ENCODE data around the gene PLEKHG4B.
"Not testable (repeated sequence)": the region's sequence is repeated elsewhere in the genome, so short reads cannot be mapped to it uniquely, and the experiment has no call there.

Gene PLEKHG4B

DNA sequence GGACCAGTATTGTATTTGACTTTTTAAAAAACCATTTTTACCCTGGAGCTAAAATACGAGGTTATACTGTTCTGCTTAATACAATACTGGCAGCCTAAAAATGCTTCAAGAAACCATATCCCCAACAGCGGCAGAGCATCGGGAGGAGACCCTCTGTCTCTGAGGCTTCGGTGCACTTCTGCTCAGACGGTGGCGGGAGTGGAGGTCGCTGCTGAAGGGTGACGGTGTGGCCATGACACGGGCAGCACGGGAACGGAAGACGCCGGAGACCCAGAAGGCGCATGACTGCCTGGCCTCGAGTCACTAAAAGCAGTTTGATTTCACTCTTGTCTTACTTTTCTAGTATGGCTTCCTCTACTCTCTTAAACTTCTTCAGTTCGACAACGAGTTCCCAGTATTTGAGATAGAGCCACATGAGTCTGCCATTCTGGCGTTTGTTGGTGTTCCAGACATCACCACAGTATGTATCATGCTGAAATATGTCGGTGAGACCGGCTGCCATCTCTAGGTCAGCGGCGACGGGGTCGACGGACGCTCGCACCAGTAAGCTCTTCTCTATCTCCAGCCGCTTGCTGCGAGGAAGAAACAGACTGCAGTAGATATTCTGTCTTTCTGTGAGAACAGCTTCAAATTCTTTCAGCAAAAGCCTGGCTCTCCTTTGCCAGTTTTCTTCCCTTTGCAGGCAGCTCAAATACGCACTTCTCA is 113.2 kb downstream of the PLEKHG4B start:
- no peak for DNase-seq

GRCh38 chr5:206406-206805 is 114.4 kb downstream of the PLEKHG4B start:
- DNase-seq: no peak

DNA sequence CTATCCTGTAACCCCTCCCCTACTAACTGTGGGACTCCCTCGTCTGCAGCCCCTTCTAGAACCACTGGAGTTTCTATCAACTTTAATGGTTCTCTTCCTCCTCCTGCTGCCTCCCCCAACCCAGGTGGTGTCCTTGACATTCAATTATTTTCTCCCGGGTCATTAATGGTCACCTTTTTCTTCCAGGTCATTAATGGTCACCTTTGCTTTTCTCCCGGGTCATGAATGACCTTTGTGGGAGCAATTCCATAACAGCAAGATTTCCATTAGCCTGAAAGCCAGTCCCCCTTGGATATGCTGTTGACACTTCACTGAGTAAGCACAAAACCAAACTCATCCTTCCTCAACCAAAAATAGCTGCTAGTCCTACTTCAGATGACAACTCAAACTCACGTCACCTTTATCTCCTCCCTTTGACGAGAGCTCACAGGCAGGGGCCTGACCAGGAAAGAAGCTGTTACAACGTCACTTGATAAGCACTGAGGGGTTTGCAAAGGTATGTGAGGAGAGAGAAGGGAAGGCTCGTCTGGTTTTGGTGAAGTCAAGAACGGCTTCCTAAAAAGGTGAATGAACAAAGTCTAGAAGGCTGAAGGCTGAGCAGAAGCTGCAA is 115.1 kb downstream of the PLEKHG4B start:
- no peak for DNase-seq

DNA sequence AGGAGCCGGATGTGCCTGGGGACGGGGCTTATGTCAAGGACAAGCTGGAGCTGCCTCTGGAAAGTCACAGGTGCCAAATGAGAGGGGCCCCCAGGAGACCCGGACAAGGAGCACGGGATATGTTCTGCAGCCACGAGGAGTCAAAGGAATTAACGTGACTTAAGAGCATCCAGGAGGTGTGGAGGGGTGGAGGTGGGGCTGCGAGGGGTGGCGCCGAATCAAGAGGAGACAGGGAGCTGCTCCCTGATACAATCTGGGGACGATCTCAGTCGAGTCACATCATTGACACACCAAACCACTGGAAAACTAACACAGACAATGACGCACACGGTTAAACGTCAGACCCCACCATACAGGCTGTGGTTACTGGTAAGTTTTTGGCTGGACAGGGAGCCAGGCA is 115.6 kb downstream of the PLEKHG4B start:
- DNase-seq: no peak

- DNase-seq: no peak
Observed at GRCh38 chr5:208449-209114, 116.6 kb downstream of the PLEKHG4B start.

- DNase-seq: no peak
Observed at GRCh38 chr5:213803-214395, 121.9 kb downstream of the PLEKHG4B start.

DNA sequence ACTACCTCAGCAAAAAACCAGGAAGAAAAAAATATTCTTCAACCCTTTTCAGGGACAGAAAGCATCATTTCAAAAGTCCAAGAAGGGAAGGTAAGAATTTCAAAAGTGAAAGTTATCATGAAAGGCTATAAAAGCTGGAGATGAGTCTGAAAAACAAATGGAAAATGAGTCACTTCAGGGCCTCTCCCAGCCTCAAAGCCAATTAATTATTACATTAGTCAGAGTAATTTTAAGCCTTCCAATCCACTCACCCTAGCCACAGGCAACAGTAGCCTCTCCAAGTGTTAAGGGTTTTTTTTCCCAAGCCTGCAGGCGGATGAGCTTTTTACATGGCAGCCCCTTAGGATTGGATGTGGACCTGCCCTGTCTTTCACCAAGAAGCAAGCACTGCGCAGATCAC is 123.3 kb downstream of the PLEKHG4B start:
- not testable (repeated sequence) for DNase-seq

- not testable (repeated sequence) for DNase-seq
Observed at GRCh38 chr5:216076-216475, 124.1 kb downstream of the PLEKHG4B start.

GRCh38 chr5:217494-218456 is 125.8 kb downstream of the PLEKHG4B start, which contains the start of the genes CCDC127 and SDHA:
TSS of gene CCDC127 (minus strand) at chr5:218153. CDS start at chr5:216849, 1,304 bp downstream.
TSS of gene SDHA (plus strand) at chr5:218320. CDS start at chr5:218356, 36 bp downstream.
- peak; percentile 99 for DNase-seq

GRCh38 chr5:218457-219291 is 126.7 kb downstream of the PLEKHG4B start:
- peak; percentile 26 for DNase-seq

GRCh38 chr5:219460-219863 is 127.5 kb downstream of the PLEKHG4B start:
- DNase-seq: peak; percentile 54

DNA sequence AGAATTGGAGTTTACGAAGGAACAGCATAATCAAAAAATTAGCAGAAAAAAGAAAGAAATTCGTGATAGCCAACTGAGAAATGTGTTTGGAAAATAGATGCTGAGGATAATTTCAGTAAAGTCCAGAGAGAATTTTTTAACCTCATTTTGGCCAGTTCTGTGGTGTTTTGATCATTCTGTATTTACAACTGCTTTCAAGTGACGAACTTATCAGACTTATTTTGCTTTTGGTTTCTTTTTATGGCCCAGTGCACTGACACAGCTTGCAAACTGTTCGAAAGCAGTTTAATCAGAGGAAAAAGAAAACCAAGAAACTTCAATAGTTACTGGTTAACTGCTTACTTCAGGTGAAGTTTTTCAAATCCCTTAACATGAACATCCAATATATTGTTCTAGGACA is 128.0 kb downstream of the PLEKHG4B start:
- DNase-seq: no peak

GRCh38 chr5:222951-223715 is 131.2 kb downstream of the PLEKHG4B start:
- DNase-seq: not testable (repeated sequence)

DNA sequence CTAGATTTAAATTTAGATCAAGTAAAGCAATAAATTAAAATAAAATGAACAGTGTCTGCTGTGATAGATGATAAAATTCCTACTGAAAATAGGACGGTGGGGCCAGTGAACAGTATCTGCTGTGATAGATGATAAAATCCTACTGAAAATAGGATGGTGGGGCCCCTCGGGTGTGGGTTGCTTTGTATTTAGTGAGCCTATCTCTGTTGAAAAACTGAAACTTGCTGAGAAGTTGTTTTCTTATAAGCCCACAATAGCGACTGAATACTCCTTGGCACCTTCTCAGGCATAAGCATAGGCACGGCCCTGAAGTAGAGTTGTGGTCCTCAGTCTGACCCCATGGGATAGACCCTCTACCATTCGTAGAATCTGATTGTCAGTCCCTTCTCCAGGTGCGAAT is 131.8 kb downstream of the PLEKHG4B start:
- no peak for DNase-seq

- no peak for DNase-seq
Observed at GRCh38 chr5:225334-225733, 133.4 kb downstream of the PLEKHG4B start.

- DNase-seq: not testable (repeated sequence)
Observed at GRCh38 chr5:227375-227774, 135.4 kb downstream of the PLEKHG4B start.

DNA sequence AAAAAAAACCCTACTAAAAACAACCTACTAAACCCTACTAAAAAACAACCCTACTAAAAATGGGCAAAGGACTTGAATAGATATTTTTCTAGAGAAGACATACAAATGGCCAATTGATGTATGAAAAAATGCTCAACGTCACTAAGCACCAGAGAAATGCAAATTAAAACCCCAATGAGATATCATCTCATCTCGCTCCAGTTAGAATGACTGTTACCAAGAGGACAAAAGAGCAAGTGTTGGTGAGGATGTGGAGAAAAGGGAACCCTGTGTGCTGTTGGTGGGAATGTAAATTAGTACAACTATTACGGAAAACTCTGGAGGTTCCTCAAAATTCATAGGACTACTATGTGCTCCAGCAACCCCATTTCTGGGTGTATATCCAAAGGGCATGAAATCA is 136.9 kb downstream of the PLEKHG4B start:
- no peak for DNase-seq

DNA sequence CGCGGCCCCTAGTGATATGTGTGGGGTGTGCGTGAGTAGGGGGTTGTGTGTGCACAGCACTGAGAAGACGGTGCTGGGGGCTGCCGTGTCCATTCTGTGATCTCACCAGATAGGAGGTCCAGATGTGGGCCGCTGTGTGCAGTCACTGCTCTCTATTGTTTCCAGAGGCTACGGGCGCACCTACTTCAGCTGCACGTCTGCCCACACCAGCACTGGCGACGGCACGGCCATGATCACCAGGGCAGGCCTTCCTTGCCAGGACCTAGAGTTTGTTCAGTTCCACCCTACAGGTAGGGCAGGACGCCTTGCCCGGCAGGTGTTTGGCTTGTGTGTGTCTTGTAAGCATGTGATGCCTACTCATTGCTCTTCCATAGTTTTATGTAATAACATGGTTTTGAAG is 138.7 kb downstream of the PLEKHG4B start:
- DNase-seq: no peak

- DNase-seq: no peak
Observed at GRCh38 chr5:231661-232060, 139.7 kb downstream of the PLEKHG4B start.

DNA sequence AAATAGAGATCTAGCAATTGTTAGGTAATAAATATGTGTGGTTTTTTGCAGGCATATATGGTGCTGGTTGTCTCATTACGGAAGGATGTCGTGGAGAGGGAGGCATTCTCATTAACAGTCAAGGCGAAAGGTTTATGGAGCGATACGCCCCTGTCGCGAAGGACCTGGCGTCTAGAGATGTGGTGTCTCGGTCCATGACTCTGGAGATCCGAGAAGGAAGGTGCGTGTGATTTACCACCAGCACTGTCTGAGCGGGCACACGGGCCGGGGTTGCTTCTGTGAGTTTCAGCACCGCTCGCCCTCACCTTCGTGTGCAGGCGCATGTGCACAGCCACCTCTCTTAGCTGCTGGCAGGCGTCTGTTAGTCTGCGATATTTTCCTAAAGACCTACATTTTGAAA is 141.5 kb downstream of the PLEKHG4B start:
- not testable (repeated sequence) for DNase-seq

DNA sequence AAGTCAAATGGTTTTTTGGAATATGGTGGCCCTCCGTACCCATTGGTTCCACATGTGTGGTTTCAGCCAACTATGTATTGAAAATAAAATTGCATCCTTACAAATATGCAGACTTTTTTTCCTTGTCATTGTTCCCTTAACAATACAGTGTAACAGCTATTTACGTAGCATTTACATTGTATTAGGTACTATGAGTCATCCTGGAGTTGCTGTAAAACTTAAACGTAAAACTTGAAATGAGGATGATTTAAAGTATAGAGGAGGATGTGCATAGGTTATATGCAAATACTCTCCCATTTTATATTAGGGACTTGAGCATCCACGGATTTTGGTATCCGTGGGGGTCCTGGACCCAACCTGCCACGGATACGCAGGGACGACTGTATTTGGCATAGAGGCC is 142.5 kb downstream of the PLEKHG4B start:
- no peak for DNase-seq
